OCI-LY7 (cell line): Measurements from ENCODE around the gene COL9A1. TPM values are rescaled to one million over a fixed set of nuclear protein-coding genes. Genes with fewer than 3 reads are reported as not detected.
"Not testable (repeated sequence)": the region's sequence is repeated elsewhere in the genome, so short reads cannot be mapped to it uniquely, and the experiment has no call there.

Experiments
- BruUV-seq: library from RNA; stranded (reverse); fragments of 400-500 nt; replicated peaks from 2 replicates; lab custom pipeline; 2021; lab: Mats Ljungman, UMichigan
- CTCF ChIA-PET: fragments of 300-600 bp; sonication (Branson Sonifier 250); formaldehyde crosslinking; loops from one replicate; lab custom pipeline; 2022; ENCODE audit warnings: antibody characterized with exemption; ENCODE audit not compliant: unreplicated experiment; lab: Charles Lee
- POLR2A ChIA-PET: fragments of 300-600 bp; sonication (Branson Sonifier 250); formaldehyde crosslinking; loops from one replicate; lab custom pipeline; 2022; ENCODE audit warnings: antibody characterized with exemption; lab: Charles Lee
- DNase-seq: peaks from one replicate; pipeline ENCODE4 v3.0.0-alpha.2; 2015; ENCODE audit warnings: low spot score
- H2AFZ ChIP-seq: fragments of 200-600 bp; sonication (generic), shearing (Covaris generic); 2 replicates; pipeline ENCODE4 v1.6.1; 2014; ENCODE audit warnings: mild to moderate bottlenecking, antibody characterized with exemption, low read length, moderate library complexity
- H3K27ac ChIP-seq: fragments of 200-600 bp; sonication (generic); 2 replicates; pipeline ENCODE4 v1.5.1; 2014; ENCODE audit warnings: mixed run types, low read depth, mild to moderate bottlenecking, moderate library complexity, low read length, inconsistent platforms; ENCODE audit not compliant: poor library complexity, severe bottlenecking
- H3K36me3 ChIP-seq: fragments of 200-600 bp; sonication (generic); 2 replicates; pipeline ENCODE4 v1.6.1; 2014; ENCODE audit warnings: mild to moderate bottlenecking, antibody characterized with exemption, low read length, moderate library complexity, mixed read lengths; ENCODE audit not compliant: insufficient read depth
- H3K4me1 ChIP-seq: fragments of 200-600 bp; sonication (generic); 2 replicates; pipeline ENCODE4 v1.5.1; 2014; ENCODE audit warnings: mild to moderate bottlenecking, low read length; ENCODE audit not compliant: insufficient read depth, poor library complexity, severe bottlenecking
- H3K4me2 ChIP-seq: fragments of 200-600 bp; sonication (generic); 2 replicates; pipeline ENCODE4 v1.6.1; 2014; ENCODE audit warnings: mild to moderate bottlenecking, low read length
- H3K4me3 ChIP-seq: fragments of 200-600 bp; sonication (generic); 2 replicates; pipeline ENCODE4 v1.5.1; 2014; ENCODE audit warnings: mild to moderate bottlenecking, low read depth, low read length; ENCODE audit not compliant: poor library complexity, severe bottlenecking
- H3K79me2 ChIP-seq: fragments of 200-600 bp; sonication (generic); 2 replicates; pipeline ENCODE4 v1.6.1; 2016; ENCODE audit warnings: low read depth, mild to moderate bottlenecking, low read length, moderate library complexity, mixed read lengths; ENCODE audit not compliant: insufficient read depth
- H3K9me2 ChIP-seq: fragments of 200-600 bp; sonication (generic); 2 replicates; pipeline ENCODE4 v1.6.1; 2016; ENCODE audit warnings: mild to moderate bottlenecking, low read length, mixed read lengths; ENCODE audit not compliant: insufficient read depth
- H3K9me3 ChIP-seq: fragments of 200-600 bp; sonication (generic); 2 replicates; pipeline ENCODE4 v1.6.1; 2014; ENCODE audit warnings: mild to moderate bottlenecking, mixed run types, low read length, mixed read lengths
- H4K20me1 ChIP-seq: fragments of 200-600 bp; sonication (generic); 2 replicates; pipeline ENCODE4 v1.6.1; 2014; ENCODE audit warnings: mild to moderate bottlenecking, antibody characterized with exemption, low read length, moderate library complexity, mixed read lengths; ENCODE audit not compliant: insufficient read depth
- EZH2phosphoT487 ChIP-seq: fragments of 200-600 bp; sonication (generic); IDR thresholded peaks from 2 replicates; pipeline ENCODE4 v1.6.1; 2018; ENCODE audit warnings: low read depth, borderline replicate concordance, mild to moderate bottlenecking, mixed run types, antibody characterized with exemption, low read length, moderate library complexity, mixed read lengths
- intact Hi-C: fragments of 100-400 bp; cut with micrococcal nuclease; formaldehyde crosslinking; loops from one replicate; pipeline ENCODE4 v1.10.0; 2022; ENCODE audit not compliant: unreplicated experiment
- total RNA-seq, 2 experiments: library from RNA; depleted of rRNA in 1 of 2; stranded (reverse); fragments of >200 nt in 1 of 2; shearing (Covaris generic) in 1 of 2; gene quantifications; 2 replicates each; pipeline ENCODE4 v1.2.3, GENCODE V29; 2014 to 2022
- TF ChIP-seq, protein P1 (sequence below): fragments of 200-600 bp; sonication (generic); conservative IDR thresholded peaks from 2 replicates; pipeline ENCODE4 v1.5.1; 2014; ENCODE audit warnings: mild to moderate bottlenecking, antibody characterized with exemption, low read length, moderate library complexity, mixed read lengths

COL9A1 gene
- total RNA-seq, 2 experiments from 2014 or later: not detected

DNA sequence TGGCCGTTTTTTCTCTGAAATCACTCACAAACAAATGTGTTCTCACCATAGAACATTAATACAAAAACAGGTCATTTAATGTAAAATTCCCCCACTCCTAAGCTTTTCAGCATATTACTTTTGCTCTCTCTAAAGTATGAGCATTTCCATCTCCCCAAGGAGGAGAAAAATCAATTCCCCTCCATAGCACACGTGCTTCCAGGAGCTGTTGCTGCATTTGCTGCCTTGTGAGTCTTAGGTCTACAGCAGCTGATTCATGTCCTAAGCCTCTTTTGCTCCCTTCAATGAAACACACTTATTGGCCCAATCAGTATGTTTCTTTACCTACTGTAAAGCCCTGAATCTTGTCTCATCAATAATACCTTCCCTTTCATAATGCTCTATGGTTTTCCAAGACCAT lies 6.4 kb upstream of the COL9A1 start:
- no peaks in the 10 kb centered on the region for H4K20me1 ChIP-seq
- no peak overlapping the region for H3K4me3 ChIP-seq
- no peak overlapping the region for H3K27ac ChIP-seq
- H3K4me2 ChIP-seq: no peak overlapping the region
- ChIA-PET CTCF (interaction anchor here (1.1 kb wide), 1 partner anchor 60 kb away, joined by 3 read pairs; no protein-coding TSS in a partner anchor), POLR2A (interaction anchor here (0.5 to 0.7 kb wide), 3 partner anchors 13 to 1972 kb away, joined by 3 to 4 read pairs (median 3); no protein-coding TSS in a partner anchor)
- H3K36me3 ChIP-seq: no peaks in the 10 kb centered on the region
- TF ChIP-seq, protein P1, sequence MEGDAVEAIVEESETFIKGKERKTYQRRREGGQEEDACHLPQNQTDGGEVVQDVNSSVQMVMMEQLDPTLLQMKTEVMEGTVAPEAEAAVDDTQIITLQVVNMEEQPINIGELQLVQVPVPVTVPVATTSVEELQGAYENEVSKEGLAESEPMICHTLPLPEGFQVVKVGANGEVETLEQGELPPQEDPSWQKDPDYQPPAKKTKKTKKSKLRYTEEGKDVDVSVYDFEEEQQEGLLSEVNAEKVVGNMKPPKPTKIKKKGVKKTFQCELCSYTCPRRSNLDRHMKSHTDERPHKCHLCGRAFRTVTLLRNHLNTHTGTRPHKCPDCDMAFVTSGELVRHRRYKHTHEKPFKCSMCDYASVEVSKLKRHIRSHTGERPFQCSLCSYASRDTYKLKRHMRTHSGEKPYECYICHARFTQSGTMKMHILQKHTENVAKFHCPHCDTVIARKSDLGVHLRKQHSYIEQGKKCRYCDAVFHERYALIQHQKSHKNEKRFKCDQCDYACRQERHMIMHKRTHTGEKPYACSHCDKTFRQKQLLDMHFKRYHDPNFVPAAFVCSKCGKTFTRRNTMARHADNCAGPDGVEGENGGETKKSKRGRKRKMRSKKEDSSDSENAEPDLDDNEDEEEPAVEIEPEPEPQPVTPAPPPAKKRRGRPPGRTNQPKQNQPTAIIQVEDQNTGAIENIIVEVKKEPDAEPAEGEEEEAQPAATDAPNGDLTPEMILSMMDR: no peak
- TF ChIP-seq EZH2phosphoT487: no peak
- no peaks in the 10 kb centered on the region for H3K79me2 ChIP-seq
- no peaks in the 10 kb centered on the region for H3K9me3 ChIP-seq
- no TSS peak for BruUV-seq
- no peaks in the 10 kb centered on the region for H3K4me1 ChIP-seq
- intact Hi-C loops: no loop called here
- no peak overlapping the region for H2AFZ ChIP-seq
- H3K9me2 ChIP-seq: no peaks in the 10 kb centered on the region
- no peak for DNase-seq

GRCh38 chr6:70308142-70308541 lies 5.3 kb upstream of the COL9A1 start:
- H3K4me2 ChIP-seq, H3K79me2 ChIP-seq, H3K9me3 ChIP-seq, H2AFZ ChIP-seq, H3K36me3 ChIP-seq, H3K9me2 ChIP-seq, H3K4me3 ChIP-seq, H4K20me1 ChIP-seq, intact Hi-C loops, H3K4me1 ChIP-seq, BruUV-seq, POLR2A ChIA-PET, DNase-seq, H3K27ac ChIP-seq, CTCF ChIA-PET: not testable (repeated sequence)
- TF ChIP-seq, protein P1: peak; percentile 63

GRCh38 chr6:70307008-70307407 lies 4.1 kb upstream of the COL9A1 start:
- Histone ChIP-seq H4K20me1 (no peaks in the 10 kb centered on the region), H3K4me2 (no peak overlapping the region), H3K27ac (no peak overlapping the region), H3K4me3 (no peak overlapping the region), H3K9me3 (no peaks in the 10 kb centered on the region), H3K36me3 (no peaks in the 10 kb centered on the region), H3K9me2 (no peaks in the 10 kb centered on the region), H3K79me2 (no peaks in the 10 kb centered on the region), H2AFZ (no peak overlapping the region), H3K4me1 (no peaks in the 10 kb centered on the region)
- TF ChIP-seq, protein P1: no peak
- TF ChIP-seq EZH2phosphoT487: no peak
- POLR2A ChIA-PET: interaction anchor here (2.1 kb wide), 1 partner anchor 10 kb away, joined by 5 read pairs; no protein-coding TSS in a partner anchor
- intact Hi-C loops: no loop called here
- CTCF ChIA-PET: no interaction called here
- BruUV-seq: no TSS peak
- DNase-seq: no peak
